NT2/D1 (cell line): ENCODE measurements around the gene RUVBL2.
"Not testable (repeated sequence)": the region's sequence is repeated elsewhere in the genome, so short reads cannot be mapped to it uniquely, and the experiment has no call there.

Experiments used
- SUZ12 ChIP-seq: IDR thresholded peaks from 2 replicates; pipeline ENCODE4 v1.6.1; 2011; ENCODE audit not compliant: insufficient read length, insufficient read depth; ENCODE audit errors: extremely low read depth
- YY1 ChIP-seq: IDR thresholded peaks from 2 replicates; pipeline ENCODE4 v1.6.1; 2011; ENCODE audit not compliant: insufficient read length, insufficient read depth
- ZNF274 ChIP-seq: IDR thresholded peaks from 2 replicates; pipeline ENCODE4 v1.6.1; 2011; ENCODE audit warnings: mild to moderate bottlenecking, low read depth, low read length

- not testable (repeated sequence) for TF ChIP-seq YY1, ZNF274, SUZ12
Measured at GRCh38 chr19:49049834-49050233, 56.1 kb downstream of the RUVBL2 start.
